Thyroid gland (tissue), 4 donors: Measurements from ENCODE around the gene OR7C1. TPM values are rescaled to one million over a fixed set of nuclear protein-coding genes. Genes with fewer than 3 reads are reported as not detected.
"Not testable (repeated sequence)": the region's sequence is repeated elsewhere in the genome, so short reads cannot be mapped to it uniquely, and the experiment has no call there.

Experiments
- DNase-seq, 2 donors: peaks; one replicate each; pipeline ENCODE4 v3.0.0-alpha.2; 2019
- H3K27ac ChIP-seq, 3 donors: fragments of 200-600 bp; sonication (generic); 1 replicate in 2 of 3; 2 replicates in 1 of 3; pipeline ENCODE4 v1.5.1; 2016 to 2019; ENCODE audit warnings: mild to moderate bottlenecking in 1 of 3, moderate library complexity in 1 of 3
- H3K27me3 ChIP-seq: fragments of 200-600 bp; sonication (generic); one replicate; pipeline ENCODE4 v1.5.1; 2019
- H3K36me3 ChIP-seq, 2 donors: fragments of 200-600 bp; sonication (generic); one replicate each; pipeline ENCODE4 v1.5.1; 2016 to 2019
- H3K4me1 ChIP-seq, 2 donors: fragments of 200-600 bp; sonication (generic); one replicate each; pipeline ENCODE4 v1.5.1; 2017 to 2019
- H3K4me3 ChIP-seq, 3 donors: fragments of 200-600 bp; sonication (generic); replicated peaks in 1 of 3; 1 replicate in 2 of 3; 2 replicates in 1 of 3; pipeline ENCODE4 v1.5.1; 2016; ENCODE audit warnings: mild to moderate bottlenecking in 1 of 3
- H3K9me3 ChIP-seq: fragments of 200-600 bp; sonication (generic); one replicate; pipeline ENCODE4 v1.5.1; 2017
- POLR2A ChIP-seq, 2 donors: fragments of 450-650 bp; IDR thresholded peaks; one replicate each; pipeline ENCODE4 v1.6.1; 2017; ENCODE audit warnings: antibody characterized with exemption in 2 of 2, mild to moderate bottlenecking in 2 of 2, moderate library complexity in 1 of 2
- WGBS, 2 donors: methylation state at CpG; one replicate each; pipeline ENCODE4 v1.1.5; 2017; 5-methylcytosine and 5-hydroxymethylcytosine counted together
- intact Hi-C: fragments of 100-400 bp; cut with DNase I; formaldehyde crosslinking; loops from one replicate; pipeline ENCODE4 v1.15.1; 2023
- total RNA-seq, 4 donors: library from RNA; depleted of rRNA; stranded (reverse); fragments of >200 nt; gene quantifications; one replicate each; pipeline ENCODE4 v1.2.3, GENCODE V29; 2016
- TF ChIP-seq, protein P1 (sequence below), 6 experiments: fragments of 200-600 bp in 3 of 6; fragments of 450-650 bp in 3 of 6; sonication (generic) in 3 of 6; IDR thresholded peaks; one replicate each; pipeline ENCODE4 v1.5.1; 2016 to 2019; ENCODE audit warnings: antibody characterized with exemption in 6 of 6, mild to moderate bottlenecking in 2 of 6, inconsistent platforms in 1 of 6, moderate library complexity in 1 of 6

Gene OR7C1
- total RNA-seq, 4 donors from 2014 or later, result under 0.01 TPM; not detected in 3

DNA sequence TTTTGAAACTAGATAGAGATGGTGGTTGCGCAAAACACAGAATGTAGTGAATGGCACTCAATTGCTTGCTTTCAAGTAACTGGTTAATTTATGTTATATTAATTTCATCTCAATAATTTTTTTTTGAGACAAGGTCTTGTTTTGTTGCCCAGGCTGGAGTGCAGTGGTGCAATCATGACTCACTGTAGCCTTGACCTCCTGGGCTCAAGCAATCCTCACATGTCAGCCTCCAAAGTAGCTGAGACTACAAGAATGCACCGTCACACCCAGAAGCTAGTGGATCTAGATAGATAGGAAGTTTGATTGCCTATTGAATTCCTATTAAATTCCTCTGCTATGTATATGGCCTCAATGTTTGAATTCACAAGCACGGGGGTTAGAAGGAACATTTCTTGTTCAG, 30.2 kb downstream of the OR7C1 start:
- no peak overlapping the region for H3K4me3 ChIP-seq
- intact Hi-C loops, result no loop called here
- no peak for DNase-seq
- WGBS, 2 donors, result 82 to 89% methylated on average over 3 of the region's 3 CpGs
- H3K27me3 ChIP-seq, result no peaks in the 10 kb centered on the region
- H3K27ac ChIP-seq, result no peak overlapping the region
- no peaks in the 10 kb centered on the region for H3K9me3 ChIP-seq
- TF ChIP-seq POLR2A (IDR thresholded peaks at IDR 0.05), result no peak
- TF ChIP-seq, protein P1, sequence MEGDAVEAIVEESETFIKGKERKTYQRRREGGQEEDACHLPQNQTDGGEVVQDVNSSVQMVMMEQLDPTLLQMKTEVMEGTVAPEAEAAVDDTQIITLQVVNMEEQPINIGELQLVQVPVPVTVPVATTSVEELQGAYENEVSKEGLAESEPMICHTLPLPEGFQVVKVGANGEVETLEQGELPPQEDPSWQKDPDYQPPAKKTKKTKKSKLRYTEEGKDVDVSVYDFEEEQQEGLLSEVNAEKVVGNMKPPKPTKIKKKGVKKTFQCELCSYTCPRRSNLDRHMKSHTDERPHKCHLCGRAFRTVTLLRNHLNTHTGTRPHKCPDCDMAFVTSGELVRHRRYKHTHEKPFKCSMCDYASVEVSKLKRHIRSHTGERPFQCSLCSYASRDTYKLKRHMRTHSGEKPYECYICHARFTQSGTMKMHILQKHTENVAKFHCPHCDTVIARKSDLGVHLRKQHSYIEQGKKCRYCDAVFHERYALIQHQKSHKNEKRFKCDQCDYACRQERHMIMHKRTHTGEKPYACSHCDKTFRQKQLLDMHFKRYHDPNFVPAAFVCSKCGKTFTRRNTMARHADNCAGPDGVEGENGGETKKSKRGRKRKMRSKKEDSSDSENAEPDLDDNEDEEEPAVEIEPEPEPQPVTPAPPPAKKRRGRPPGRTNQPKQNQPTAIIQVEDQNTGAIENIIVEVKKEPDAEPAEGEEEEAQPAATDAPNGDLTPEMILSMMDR (IDR thresholded peaks at IDR 0.05), result no peak
- H3K4me1 ChIP-seq, result no peaks in the 10 kb centered on the region
- no peaks in the 10 kb centered on the region for H3K36me3 ChIP-seq

DNA sequence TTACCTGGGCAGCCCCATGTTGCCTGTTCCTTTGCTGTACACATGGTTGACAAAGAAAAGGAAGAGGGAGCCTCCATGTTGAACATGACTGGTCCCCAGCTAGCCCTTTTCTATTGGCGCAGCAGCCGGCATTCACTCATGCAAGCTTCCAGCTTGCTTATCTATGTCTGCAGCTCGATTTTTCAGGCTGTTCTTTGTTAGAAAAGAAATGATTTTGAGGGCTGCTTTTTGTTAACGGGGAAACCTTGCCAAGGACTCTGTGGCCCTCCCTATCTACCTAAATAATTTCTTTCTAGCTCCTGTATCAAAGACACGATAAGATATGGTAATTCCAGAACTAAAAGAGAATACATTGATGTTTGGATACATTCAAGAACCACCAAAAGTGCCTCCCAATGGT, 36.2 kb downstream of the OR7C1 start:
- WGBS, 2 donors, result 76 to 79% methylated on average over 5 of the region's 5 CpGs
- Histone ChIP-seq H3K27ac (no peak overlapping the region), H3K36me3 (no peaks in the 10 kb centered on the region), H3K4me1 (no peaks in the 10 kb centered on the region), H3K27me3 (no peaks in the 10 kb centered on the region), H3K9me3 (no peaks in the 10 kb centered on the region), H3K4me3 (no peak overlapping the region)
- DNase-seq, result no peak
- no peak for TF ChIP-seq POLR2A (IDR thresholded peaks at IDR 0.05)
- TF ChIP-seq, protein P1 (IDR thresholded peaks at IDR 0.05), result no peak
- intact Hi-C loops, result no loop called here

DNA sequence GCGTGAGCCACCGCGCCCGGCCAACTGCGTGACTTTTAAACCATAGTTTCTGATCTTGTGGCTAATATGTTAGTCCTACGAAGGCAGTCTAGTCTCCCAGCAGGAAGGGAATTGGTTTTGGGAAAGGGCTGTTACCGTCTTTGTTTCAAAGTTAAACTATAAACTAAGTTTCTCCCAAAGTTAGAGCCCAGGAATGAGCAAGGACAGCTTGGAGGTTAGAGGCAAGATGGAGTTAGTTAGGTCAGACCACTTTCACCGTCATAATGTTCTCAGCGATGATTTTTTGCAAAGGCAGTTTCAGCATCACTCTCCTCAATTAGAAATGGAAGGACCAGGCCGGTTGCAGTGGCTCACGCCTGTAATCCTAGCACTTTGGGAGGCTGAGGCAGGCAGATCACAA, 39.0 kb downstream of the OR7C1 start:
- no peaks in the 10 kb centered on the region for H3K36me3 ChIP-seq
- no peak overlapping the region for H3K27ac ChIP-seq
- H3K9me3 ChIP-seq, result no peaks in the 10 kb centered on the region
- no peak for DNase-seq
- no peaks in the 10 kb centered on the region for H3K27me3 ChIP-seq
- TF ChIP-seq POLR2A (IDR thresholded peaks at IDR 0.05), result no peak
- TF ChIP-seq, protein P1 (IDR thresholded peaks at IDR 0.05), result no peak
- WGBS, 2 donors, result 92 to 96% methylated on average over 11 of the region's 11 CpGs
- no peaks in the 10 kb centered on the region for H3K4me1 ChIP-seq
- intact Hi-C loops, result no loop called here
- H3K4me3 ChIP-seq, result no peak overlapping the region

DNA sequence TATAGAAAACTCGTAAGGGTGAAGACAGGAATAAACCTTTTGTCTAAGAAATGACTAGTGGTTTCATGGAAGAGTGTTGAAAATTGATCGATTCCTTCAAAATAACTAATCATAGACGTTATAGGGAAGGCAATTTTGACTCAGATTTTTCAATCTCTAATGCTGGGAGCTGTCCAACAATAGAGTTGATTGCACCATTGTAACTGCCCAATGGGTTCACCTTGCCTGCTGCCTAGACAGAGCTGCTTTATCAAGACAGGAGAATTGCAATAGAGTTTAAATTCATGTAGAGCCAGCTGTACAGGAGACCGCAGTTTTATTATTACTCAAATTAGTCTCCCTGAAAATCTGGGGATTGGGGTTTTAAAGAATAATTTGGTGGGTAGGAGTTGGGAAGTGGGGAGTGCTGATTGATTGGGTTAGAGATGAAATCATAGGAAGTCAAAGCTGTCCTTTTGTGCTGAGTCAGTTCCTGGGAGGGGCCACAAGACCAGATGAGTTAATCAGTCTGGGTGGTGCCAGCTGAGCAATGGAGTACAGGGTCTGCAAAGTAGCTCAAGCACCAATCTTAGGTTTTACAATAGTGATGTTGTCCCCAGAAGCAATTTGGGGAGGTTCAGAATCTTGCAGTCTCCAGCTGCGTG, 39.8 kb downstream of the OR7C1 start:
- intact Hi-C loops, result no loop called here
- Histone ChIP-seq H3K4me3 (no peak overlapping the region), H3K9me3 (no peaks in the 10 kb centered on the region), H3K4me1 (no peaks in the 10 kb centered on the region), H3K36me3 (no peaks in the 10 kb centered on the region), H3K27ac (no peak overlapping the region), H3K27me3 (no peaks in the 10 kb centered on the region)
- 81 to 83% methylated on average over 5 of the region's 5 CpGs for WGBS, 2 donors
- DNase-seq, result no peak
- no peak for TF ChIP-seq POLR2A (IDR thresholded peaks at IDR 0.05)
- TF ChIP-seq, protein P1 (IDR thresholded peaks at IDR 0.05), result no peak

DNA sequence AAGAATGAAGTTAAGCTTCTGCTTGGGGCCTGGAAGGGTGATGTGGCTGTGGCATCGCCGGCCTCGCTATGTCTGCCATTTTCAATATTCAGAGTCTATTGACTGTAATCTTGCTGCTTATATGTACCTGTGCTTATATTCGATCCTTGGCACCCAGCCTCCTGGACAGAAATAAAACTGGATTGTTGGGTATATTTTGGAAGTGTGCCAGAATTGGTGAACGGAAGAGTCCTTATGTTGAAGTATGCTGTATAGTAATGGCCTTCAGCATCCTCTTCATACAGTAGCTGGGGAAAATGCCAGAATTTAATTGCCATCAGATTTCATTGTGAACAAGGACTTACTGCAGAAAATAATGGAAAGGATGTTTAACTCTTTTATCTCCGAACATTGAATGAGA, 42.7 kb downstream of the OR7C1 start:
- H3K9me3 ChIP-seq, DNase-seq, H3K4me1 ChIP-seq, H3K36me3 ChIP-seq, H3K4me3 ChIP-seq, H3K27ac ChIP-seq, intact Hi-C loops, H3K27me3 ChIP-seq: not testable (repeated sequence)
- WGBS, 2 donors, result 66 to 71% methylated on average over 6 of the region's 6 CpGs
